ENCODE results near the gene DGKQ.

DNA sequence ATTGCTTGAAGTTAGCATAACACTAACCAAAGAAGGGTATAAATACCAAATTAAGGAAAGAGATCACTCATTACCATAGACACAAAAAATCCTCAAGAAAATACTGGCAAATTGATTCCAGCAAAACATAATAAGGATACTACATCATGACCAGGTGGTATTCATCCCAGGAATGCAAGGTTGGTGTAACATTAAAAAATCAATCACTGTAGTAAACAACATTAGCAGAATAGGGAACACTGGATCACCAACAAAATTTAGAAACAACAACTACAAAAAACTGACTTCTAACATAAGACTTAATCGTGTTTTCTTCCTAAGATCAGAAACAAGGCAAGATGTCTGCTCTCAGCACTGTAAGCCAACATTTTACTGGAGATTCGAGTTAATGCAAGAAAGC lies 55.4 kb downstream of the DGKQ start:
- TF ChIP-seq, protein P1, sequence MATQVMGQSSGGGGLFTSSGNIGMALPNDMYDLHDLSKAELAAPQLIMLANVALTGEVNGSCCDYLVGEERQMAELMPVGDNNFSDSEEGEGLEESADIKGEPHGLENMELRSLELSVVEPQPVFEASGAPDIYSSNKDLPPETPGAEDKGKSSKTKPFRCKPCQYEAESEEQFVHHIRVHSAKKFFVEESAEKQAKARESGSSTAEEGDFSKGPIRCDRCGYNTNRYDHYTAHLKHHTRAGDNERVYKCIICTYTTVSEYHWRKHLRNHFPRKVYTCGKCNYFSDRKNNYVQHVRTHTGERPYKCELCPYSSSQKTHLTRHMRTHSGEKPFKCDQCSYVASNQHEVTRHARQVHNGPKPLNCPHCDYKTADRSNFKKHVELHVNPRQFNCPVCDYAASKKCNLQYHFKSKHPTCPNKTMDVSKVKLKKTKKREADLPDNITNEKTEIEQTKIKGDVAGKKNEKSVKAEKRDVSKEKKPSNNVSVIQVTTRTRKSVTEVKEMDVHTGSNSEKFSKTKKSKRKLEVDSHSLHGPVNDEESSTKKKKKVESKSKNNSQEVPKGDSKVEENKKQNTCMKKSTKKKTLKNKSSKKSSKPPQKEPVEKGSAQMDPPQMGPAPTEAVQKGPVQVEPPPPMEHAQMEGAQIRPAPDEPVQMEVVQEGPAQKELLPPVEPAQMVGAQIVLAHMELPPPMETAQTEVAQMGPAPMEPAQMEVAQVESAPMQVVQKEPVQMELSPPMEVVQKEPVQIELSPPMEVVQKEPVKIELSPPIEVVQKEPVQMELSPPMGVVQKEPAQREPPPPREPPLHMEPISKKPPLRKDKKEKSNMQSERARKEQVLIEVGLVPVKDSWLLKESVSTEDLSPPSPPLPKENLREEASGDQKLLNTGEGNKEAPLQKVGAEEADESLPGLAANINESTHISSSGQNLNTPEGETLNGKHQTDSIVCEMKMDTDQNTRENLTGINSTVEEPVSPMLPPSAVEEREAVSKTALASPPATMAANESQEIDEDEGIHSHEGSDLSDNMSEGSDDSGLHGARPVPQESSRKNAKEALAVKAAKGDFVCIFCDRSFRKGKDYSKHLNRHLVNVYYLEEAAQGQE (IDR thresholded peaks at IDR 0.05) = no peak
- no peak for TF ChIP-seq NR3C1 (IDR thresholded peaks at IDR 0.05)
- TF ChIP-seq, protein P2, sequence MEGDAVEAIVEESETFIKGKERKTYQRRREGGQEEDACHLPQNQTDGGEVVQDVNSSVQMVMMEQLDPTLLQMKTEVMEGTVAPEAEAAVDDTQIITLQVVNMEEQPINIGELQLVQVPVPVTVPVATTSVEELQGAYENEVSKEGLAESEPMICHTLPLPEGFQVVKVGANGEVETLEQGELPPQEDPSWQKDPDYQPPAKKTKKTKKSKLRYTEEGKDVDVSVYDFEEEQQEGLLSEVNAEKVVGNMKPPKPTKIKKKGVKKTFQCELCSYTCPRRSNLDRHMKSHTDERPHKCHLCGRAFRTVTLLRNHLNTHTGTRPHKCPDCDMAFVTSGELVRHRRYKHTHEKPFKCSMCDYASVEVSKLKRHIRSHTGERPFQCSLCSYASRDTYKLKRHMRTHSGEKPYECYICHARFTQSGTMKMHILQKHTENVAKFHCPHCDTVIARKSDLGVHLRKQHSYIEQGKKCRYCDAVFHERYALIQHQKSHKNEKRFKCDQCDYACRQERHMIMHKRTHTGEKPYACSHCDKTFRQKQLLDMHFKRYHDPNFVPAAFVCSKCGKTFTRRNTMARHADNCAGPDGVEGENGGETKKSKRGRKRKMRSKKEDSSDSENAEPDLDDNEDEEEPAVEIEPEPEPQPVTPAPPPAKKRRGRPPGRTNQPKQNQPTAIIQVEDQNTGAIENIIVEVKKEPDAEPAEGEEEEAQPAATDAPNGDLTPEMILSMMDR (IDR thresholded peaks at IDR 0.05) = no peak
- TF ChIP-seq CHD2 (IDR thresholded peaks at IDR 0.05; ENCODE audit: low read length, partially characterized antibody) = no peak
- TF ChIP-seq, protein P3, sequence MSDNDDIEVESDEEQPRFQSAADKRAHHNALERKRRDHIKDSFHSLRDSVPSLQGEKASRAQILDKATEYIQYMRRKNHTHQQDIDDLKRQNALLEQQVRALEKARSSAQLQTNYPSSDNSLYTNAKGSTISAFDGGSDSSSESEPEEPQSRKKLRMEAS (IDR thresholded peaks at IDR 0.05) = no peak

Measured in A549 (cell line).